Stimulated activated effector memory CD8-positive, alpha-beta T cell treated with anti-CD3 and anti-CD28 coated beads, Interleukin-12 subunit alpha, Interleukin-12 subunit beta, amount 100 ng/mL, for 72 hours (primary cell): ENCODE data around the gene C8G.
A peak's percentile ranks its signal among the peaks of the same experiment; 100 is the strongest.

Experiments
- ATAC-seq: fragments of 150-1000 bp; cut with Tn5 transposase; 2 replicates; pipeline ENCODE4 v1.10.0; 2021
- DNase-seq, 2 donors: peaks; one replicate each; pipeline ENCODE4 v3.0.0; 2021 to 2022; ENCODE audit warnings: low spot score in 2 of 2
- H3K27ac Mint-ChIP-seq: one replicate; pipeline ENCODE4 v1.8.0; 2022; ENCODE audit warnings: mild to moderate bottlenecking, mixed read lengths
- H3K36me3 Mint-ChIP-seq: one replicate; pipeline ENCODE4 v1.8.0; 2022; ENCODE audit warnings: mild to moderate bottlenecking, mixed read lengths
- H3K4me1 Mint-ChIP-seq: one replicate; pipeline ENCODE4 v1.8.0; 2022; ENCODE audit warnings: mixed read lengths
- H3K4me3 Mint-ChIP-seq: one replicate; pipeline ENCODE4 v1.8.0; 2022; ENCODE audit warnings: mild to moderate bottlenecking, mixed read lengths
- H3K9me3 Mint-ChIP-seq: one replicate; pipeline ENCODE4 v1.8.0; 2022; ENCODE audit warnings: mixed read lengths

The C8G gene

GRCh38 chr9:136983656-136984314 lies 38.7 kb downstream of the C8G start:
- H3K4me3 Mint-ChIP-seq = no peak overlapping the region
- ATAC-seq = no peak

GRCh38 chr9:136984464-136985026 lies 39.5 kb downstream of the C8G start:
- DNase-seq = no peak
- H3K36me3 Mint-ChIP-seq = no peaks in the 10 kb centered on the region
- peaks cover 12% of the 10 kb centered on the region for H3K4me1 Mint-ChIP-seq
- no peaks in the 10 kb centered on the region for H3K9me3 Mint-ChIP-seq
- H3K4me3 Mint-ChIP-seq = no peak overlapping the region
- H3K27ac Mint-ChIP-seq = no peak overlapping the region
- no peak for ATAC-seq

More at GRCh38 chr9:136983656-136984314, 38.7 kb downstream of the C8G start:
- Mint-ChIP-seq H3K9me3 (no peaks in the 10 kb centered on the region), H3K36me3 (no peaks in the 10 kb centered on the region), H3K4me1 (peaks cover 12% of the 10 kb centered on the region), H3K27ac (no peak overlapping the region)
- DNase-seq = no peak

GRCh38 chr9:136985027-136985602 lies 40.1 kb downstream of the C8G start:
- ATAC-seq = no peak
- peaks cover 12% of the 10 kb centered on the region for H3K4me1 Mint-ChIP-seq
- H3K4me3 Mint-ChIP-seq = no peak overlapping the region
- no peak overlapping the region for H3K27ac Mint-ChIP-seq
- H3K9me3 Mint-ChIP-seq = no peaks in the 10 kb centered on the region
- DNase-seq = no peak
- no peaks in the 10 kb centered on the region for H3K36me3 Mint-ChIP-seq

DNA sequence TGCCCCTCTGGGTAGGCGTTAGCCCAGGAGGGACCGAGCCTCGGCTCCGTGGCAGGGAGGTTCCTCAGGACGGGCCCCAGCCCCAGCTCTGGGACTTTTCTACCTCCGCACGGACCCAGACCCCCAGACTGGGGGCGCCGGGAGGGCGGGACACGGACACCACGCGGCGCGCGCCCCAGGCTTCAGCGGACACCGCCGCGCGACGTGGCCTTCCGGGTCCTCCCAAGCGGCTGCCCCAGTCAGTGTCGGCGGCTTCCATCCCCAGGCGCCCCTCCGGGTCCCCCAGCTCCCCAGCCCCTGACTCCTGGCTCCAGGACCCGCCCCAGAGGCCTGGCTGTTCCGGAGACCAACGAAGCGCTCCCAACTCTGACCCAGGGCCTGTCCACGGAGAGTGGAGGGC lies 40.8 kb downstream of the C8G start:
- DNase-seq (no peak), ATAC-seq (no peak)
- Mint-ChIP-seq H3K4me3 (no peak overlapping the region), H3K27ac (no peak overlapping the region), H3K36me3 (no peaks in the 10 kb centered on the region), H3K9me3 (no peaks in the 10 kb centered on the region), H3K4me1 (peaks cover 13% of the 10 kb centered on the region)

DNA sequence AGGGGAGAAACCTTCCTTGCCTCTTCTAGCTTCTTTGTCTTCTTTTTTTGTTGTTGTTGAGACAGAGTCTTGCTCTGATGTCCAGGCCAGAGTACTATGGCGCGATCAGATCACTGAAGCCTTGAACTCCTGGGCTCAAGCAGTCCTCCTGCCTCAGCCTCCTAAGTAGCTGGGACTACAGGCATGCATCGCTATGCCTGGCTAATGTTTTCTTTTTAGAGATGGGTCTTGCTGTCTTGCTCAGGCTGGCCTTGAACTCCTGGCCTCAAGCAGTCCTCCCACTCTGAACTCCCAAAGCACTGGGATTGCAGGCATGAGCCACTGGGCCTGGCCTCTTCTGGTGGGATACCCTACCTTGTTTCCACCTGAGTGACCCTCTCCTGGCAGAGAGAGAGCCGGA lies 43.8 kb downstream of the C8G start:
- H3K4me3 Mint-ChIP-seq = no peak overlapping the region
- no peak overlapping the region for H3K27ac Mint-ChIP-seq
- ATAC-seq (no peak), DNase-seq (no peak)
- peaks cover 11% of the 10 kb centered on the region for H3K36me3 Mint-ChIP-seq
- no peaks in the 10 kb centered on the region for H3K9me3 Mint-ChIP-seq
- peaks cover 27% of the 10 kb centered on the region for H3K4me1 Mint-ChIP-seq

- Mint-ChIP-seq H3K4me3 (peak overlapping the region; percentile 79), H3K27ac (no peak overlapping the region), H3K4me1 (peaks cover 26% of the 10 kb centered on the region), H3K9me3 (no peaks in the 10 kb centered on the region), H3K36me3 (peaks cover 14% of the 10 kb centered on the region)
- DNase-seq = no peak
- ATAC-seq = no peak
These were observed 45.3 kb downstream of the C8G start for GRCh38 chr9:136990242-136990911.

GRCh38 chr9:136991993-136992818 lies 47.2 kb downstream of the C8G start, which contains the start of gene PAXX:
PAXX (plus strand) TSS chr9:136992422; CDS start chr9:136992444, 22 bp downstream.
- H3K9me3 Mint-ChIP-seq = no peaks in the 10 kb centered on the region
- H3K4me3 Mint-ChIP-seq = peak within 1 kb of the TSS; percentile 79
- peak within 1 kb of the TSS; percentile 83 for H3K27ac Mint-ChIP-seq
- ATAC-seq (peak; percentile 87), DNase-seq (peak; percentile 94 to 98)
- peaks cover 37% of the 10 kb centered on the region for H3K4me1 Mint-ChIP-seq
- peaks cover 14% of the 10 kb centered on the region for H3K36me3 Mint-ChIP-seq

DNA sequence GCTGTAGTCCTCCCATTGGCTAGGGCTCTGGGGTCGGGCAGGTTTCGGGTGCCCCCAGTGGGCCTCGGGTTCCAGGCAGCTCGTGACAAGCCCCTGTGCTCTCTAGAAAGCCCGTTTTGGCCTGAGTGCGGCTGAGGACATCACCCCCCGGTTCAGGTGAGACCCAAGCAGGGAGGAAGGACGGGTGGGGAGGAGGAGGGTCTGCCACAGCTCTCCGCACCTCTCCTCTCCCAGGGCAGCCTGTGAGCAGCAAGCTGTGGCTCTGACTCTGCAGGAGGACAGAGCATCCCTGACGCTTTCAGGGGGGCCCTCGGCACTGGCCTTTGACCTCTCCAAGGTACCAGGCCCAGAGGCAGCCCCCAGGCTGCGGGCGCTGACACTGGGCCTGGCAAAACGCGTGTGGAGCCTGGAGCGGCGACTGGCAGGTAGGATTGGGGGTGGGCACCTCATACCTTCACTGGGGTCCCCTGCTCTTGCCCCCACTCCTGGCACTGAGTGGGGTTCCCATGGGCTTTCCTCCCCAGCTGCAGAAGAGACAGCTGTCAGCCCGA lies 47.9 kb downstream of the C8G start:
- Mint-ChIP-seq H3K27ac (peak overlapping the region; percentile 83), H3K36me3 (peaks cover 20% of the 10 kb centered on the region), H3K4me1 (peaks cover 43% of the 10 kb centered on the region), H3K9me3 (no peaks in the 10 kb centered on the region), H3K4me3 (peak overlapping the region; percentile 79)
- ATAC-seq (no peak), DNase-seq (no peak)

GRCh38 chr9:136994180-136994887 lies 49.3 kb downstream of the C8G start:
- Mint-ChIP-seq H3K9me3 (no peaks in the 10 kb centered on the region), H3K27ac (peak overlapping the region; percentile 61), H3K4me1 (peaks cover 56% of the 10 kb centered on the region), H3K36me3 (peaks cover 26% of the 10 kb centered on the region), H3K4me3 (peak overlapping the region; percentile 79)
- ATAC-seq (no peak), DNase-seq (no peak)

DNA sequence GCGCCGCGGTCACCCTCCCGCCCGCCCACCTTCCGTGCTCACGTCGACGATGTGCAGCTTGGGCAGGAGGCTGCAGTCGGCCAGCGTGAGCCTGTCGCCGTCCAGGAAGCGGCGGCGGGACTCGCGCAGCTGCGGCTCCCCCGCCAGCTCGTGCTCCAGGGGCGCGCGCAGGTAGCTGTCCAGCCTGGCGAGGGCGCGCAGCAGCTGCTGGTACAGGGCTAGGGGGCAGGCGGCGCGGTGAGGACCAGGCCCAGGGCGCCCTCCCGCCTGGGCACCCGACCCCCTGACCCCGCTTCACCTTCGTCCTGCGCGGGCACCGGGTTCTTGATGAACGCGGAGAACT lies 49.8 kb downstream of the C8G start:
- DNase-seq (peak in 1 of 2 donors; percentile 48), ATAC-seq (no peak)
- H3K4me1 Mint-ChIP-seq = peaks cover 61% of the 10 kb centered on the region
- no peak overlapping the region for H3K27ac Mint-ChIP-seq
- peaks cover 26% of the 10 kb centered on the region for H3K36me3 Mint-ChIP-seq
- no peak overlapping the region for H3K4me3 Mint-ChIP-seq
- H3K9me3 Mint-ChIP-seq = no peaks in the 10 kb centered on the region

- DNase-seq = no peak
- ATAC-seq = no peak
- peaks cover 66% of the 10 kb centered on the region for H3K4me1 Mint-ChIP-seq
- H3K9me3 Mint-ChIP-seq = no peaks in the 10 kb centered on the region
- no peak overlapping the region for H3K4me3 Mint-ChIP-seq
- H3K36me3 Mint-ChIP-seq = peaks cover 31% of the 10 kb centered on the region
- no peak overlapping the region for H3K27ac Mint-ChIP-seq
These were observed 50.3 kb downstream of the C8G start for GRCh38 chr9:136995362-136995761.

DNA sequence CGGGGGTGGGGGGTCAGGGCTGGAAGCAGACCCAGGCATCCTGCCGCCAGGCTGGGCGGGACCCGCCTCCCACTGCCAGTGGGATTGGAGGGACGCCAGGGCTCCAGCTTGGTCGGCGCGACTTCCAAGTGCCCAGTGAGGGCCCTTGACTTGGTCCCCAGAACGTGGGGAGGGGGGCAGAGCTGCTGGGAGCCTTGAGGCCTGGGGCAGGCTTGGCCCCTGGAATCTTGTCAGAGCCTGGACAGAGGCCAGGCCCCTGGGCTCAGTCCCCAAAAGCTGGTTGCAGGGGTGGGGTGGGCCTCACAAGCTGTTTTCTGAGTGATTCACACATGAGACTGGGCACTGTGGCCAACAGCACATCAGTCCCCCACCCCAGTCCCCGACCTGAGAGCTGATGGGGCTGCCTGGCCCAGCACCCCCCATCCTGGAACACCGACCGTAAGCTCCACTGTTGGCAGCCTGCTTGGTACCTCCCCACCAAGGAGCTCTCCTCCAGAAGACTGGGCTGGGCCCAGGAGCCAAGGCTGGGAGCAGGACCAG lies 50.8 kb downstream of the C8G start:
- Mint-ChIP-seq H3K36me3 (peaks cover 33% of the 10 kb centered on the region), H3K9me3 (no peaks in the 10 kb centered on the region), H3K27ac (peak overlapping the region; percentile 58), H3K4me3 (peak overlapping the region; percentile 69), H3K4me1 (peaks cover 67% of the 10 kb centered on the region)
- DNase-seq (no peak), ATAC-seq (no peak)
